ENCODE measurements around the gene SDSL. TPM values are rescaled to one million over a fixed set of nuclear protein-coding genes. Genes with fewer than 3 reads are reported as not detected.

The SDSL gene
- total RNA-seq, 2 experiments from 2014 or later: not detected

DNA sequence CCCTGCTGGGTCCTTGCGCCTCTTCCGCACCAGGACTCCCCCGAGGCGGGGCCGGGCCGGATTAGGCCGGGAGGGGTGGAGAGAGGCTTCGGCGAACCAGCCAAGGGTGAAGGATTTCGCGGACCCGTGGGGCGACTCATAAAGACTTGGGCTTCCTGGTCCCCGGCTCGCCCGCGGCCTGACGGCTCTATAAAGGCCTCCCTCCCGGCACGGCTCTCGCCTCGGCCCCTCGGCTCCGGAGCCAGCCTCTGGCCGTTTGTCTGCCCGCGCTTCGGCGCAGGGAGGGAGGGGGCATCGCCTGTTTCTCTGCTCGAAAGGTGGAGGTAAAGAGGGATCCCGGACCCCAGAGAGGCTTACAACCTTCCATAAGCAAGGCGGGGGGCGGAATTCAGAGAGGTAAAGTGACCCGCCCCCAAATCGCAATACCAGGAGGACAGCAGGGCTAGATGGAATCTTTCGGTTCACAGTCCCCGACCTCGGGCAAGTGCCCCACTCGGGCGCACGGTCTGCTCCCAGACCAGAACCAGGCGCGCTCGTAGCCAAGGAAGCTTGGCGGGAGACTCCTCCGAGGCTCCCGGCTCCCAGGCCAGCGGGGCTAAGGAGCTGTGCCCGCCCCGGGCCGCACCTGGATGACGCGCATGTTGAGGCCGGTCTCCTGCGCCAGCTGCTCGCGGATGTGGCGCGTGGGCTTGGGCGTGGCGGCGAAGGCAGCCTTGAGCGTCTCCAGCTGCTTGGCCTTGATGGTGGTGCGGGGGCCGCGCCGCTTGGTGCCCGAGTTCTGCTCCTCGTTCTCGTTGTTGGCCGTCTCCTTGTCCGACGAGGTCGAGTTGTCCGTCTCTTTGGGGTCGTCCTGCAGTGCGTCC, 45.6 kb downstream of the SDSL start:
- no peak for DNase-seq (ENCODE audit: low spot score)
- H3K4me1 ChIP-seq (ENCODE audit: insufficient read depth, low read length, poor library complexity, severe bottlenecking): no peaks in the 10 kb centered on the region
- ChIA-PET POLR2A (no interaction called here), CTCF (ENCODE audit: unreplicated experiment) (no interaction called here)
- no peak overlapping the region for H3K4me3 ChIP-seq (ENCODE audit: low read depth, low read length, poor library complexity, severe bottlenecking)
- H3K9me2 ChIP-seq (ENCODE audit: insufficient read depth, low read length): no peaks in the 10 kb centered on the region
- H3K9me3 ChIP-seq (ENCODE audit: low read length): no peaks in the 10 kb centered on the region
- H3K4me2 ChIP-seq (ENCODE audit: low read length): no peak overlapping the region
- no TSS peak for BruUV-seq (replicated peaks)
- TF ChIP-seq, protein P1, sequence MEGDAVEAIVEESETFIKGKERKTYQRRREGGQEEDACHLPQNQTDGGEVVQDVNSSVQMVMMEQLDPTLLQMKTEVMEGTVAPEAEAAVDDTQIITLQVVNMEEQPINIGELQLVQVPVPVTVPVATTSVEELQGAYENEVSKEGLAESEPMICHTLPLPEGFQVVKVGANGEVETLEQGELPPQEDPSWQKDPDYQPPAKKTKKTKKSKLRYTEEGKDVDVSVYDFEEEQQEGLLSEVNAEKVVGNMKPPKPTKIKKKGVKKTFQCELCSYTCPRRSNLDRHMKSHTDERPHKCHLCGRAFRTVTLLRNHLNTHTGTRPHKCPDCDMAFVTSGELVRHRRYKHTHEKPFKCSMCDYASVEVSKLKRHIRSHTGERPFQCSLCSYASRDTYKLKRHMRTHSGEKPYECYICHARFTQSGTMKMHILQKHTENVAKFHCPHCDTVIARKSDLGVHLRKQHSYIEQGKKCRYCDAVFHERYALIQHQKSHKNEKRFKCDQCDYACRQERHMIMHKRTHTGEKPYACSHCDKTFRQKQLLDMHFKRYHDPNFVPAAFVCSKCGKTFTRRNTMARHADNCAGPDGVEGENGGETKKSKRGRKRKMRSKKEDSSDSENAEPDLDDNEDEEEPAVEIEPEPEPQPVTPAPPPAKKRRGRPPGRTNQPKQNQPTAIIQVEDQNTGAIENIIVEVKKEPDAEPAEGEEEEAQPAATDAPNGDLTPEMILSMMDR (conservative IDR thresholded peaks at IDR 0.05; ENCODE audit: low read length): no peak
- TF ChIP-seq EZH2phosphoT487 (IDR thresholded peaks at IDR 0.05; ENCODE audit: borderline replicate concordance, low read depth, low read length): no peak
- no peaks in the 10 kb centered on the region for H3K79me2 ChIP-seq (ENCODE audit: insufficient read depth, low read depth, low read length)
- intact Hi-C loops (cut with micrococcal nuclease; ENCODE audit: unreplicated experiment): no loop called here
- H3K36me3 ChIP-seq (ENCODE audit: insufficient read depth, low read length): no peaks in the 10 kb centered on the region
- H2AFZ ChIP-seq (ENCODE audit: low read length): no peak overlapping the region
- H3K27ac ChIP-seq (ENCODE audit: low read depth, low read length, poor library complexity, severe bottlenecking): no peak overlapping the region
- no peaks in the 10 kb centered on the region for H4K20me1 ChIP-seq (ENCODE audit: insufficient read depth, low read length)

DNA sequence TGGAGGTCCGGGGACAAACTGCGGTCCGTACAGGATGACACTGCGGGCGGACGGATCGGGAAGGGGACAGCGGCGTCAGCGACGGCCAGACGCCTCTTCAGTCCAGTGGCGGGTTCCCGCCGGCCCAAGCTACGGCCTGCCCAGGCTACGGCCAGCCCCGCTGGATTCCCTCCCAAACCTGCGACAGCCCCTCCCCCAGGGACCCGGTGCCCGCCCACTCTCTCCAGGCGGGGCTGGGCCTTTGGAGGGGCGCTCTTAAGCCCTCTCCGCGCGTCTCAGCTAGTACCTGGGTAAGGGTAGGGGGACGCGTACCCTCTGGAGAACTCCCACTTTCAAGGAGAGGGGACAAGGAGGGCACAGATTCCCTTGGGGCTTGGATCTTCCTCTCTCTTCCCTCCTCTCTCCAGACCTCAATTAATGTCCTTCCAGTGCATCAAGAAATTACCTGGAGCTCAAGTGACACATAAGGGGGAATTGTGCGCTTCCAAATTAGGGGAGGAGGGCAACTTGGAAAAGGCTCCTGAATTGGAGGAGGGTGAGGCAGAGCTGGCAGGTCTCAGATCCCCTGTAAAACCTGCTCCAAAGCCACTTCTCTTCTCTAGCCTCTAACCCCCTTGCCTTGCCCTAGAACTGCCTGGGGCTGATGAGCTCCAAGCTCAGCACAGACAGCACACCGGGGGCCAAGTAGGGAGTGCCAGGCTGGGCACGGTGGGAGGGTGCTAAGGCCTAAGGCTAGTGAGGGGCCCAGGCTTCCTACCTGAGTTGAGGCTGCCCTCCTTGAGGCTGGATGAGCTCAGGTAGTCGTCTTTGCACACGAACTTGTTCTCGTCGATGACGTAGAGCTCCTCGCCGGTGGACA, 46.4 kb downstream of the SDSL start:
- Histone ChIP-seq H3K9me2 (ENCODE audit: insufficient read depth, low read length) (no peaks in the 10 kb centered on the region), H3K79me2 (ENCODE audit: insufficient read depth, low read depth, low read length) (no peaks in the 10 kb centered on the region), H3K4me3 (ENCODE audit: low read depth, low read length, poor library complexity, severe bottlenecking) (no peak overlapping the region), H3K27ac (ENCODE audit: low read depth, low read length, poor library complexity, severe bottlenecking) (no peak overlapping the region), H3K36me3 (ENCODE audit: insufficient read depth, low read length) (no peaks in the 10 kb centered on the region), H2AFZ (ENCODE audit: low read length) (no peak overlapping the region), H3K4me1 (ENCODE audit: insufficient read depth, low read length, poor library complexity, severe bottlenecking) (no peaks in the 10 kb centered on the region), H3K9me3 (ENCODE audit: low read length) (no peaks in the 10 kb centered on the region), H3K4me2 (ENCODE audit: low read length) (no peak overlapping the region), H4K20me1 (ENCODE audit: insufficient read depth, low read length) (no peaks in the 10 kb centered on the region)
- CTCF ChIA-PET (ENCODE audit: unreplicated experiment): no interaction called here
- no peak for TF ChIP-seq EZH2phosphoT487 (IDR thresholded peaks at IDR 0.05; ENCODE audit: borderline replicate concordance, low read depth, low read length)
- DNase-seq (ENCODE audit: low spot score): no peak
- no TSS peak for BruUV-seq (replicated peaks)
- intact Hi-C loops (cut with micrococcal nuclease; ENCODE audit: unreplicated experiment): no loop called here
- POLR2A ChIA-PET: no interaction called here

DNA sequence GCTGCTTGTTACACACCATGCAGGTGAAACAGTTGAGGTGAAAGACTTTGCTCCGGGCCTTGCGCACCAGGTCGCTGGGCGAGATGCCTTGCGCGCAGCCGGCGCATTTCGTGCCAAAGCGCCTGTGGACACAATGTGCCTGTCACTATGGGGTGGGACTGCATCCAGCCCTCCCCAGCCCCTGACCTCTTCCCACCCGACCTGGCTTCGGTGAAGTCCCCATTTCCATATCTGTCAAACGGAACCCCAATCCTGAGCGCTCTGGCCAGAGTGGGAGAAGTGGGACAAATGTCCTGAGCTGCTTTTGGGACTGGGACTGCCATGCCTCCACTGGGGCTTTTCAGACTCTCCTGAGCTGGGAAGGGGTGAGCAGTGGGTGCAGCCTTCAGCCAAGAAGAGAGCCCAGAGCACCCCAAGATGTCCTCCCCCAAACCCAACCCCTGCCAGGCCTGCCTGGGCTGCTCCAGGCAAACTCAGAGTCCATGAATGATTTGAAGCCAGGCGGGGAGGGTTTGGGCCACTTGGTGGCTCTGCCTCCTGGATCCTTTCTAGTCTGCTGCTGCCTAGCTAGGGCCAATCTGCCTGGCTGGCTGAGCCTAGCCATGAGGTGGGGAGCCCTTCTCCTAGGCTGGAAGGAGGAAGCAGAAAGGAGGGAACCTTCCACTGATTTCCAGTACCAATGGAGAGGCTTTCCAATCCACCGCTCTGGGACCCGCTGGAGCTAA, 47.2 kb downstream of the SDSL start:
- Histone ChIP-seq H3K27ac (ENCODE audit: low read depth, low read length, poor library complexity, severe bottlenecking) (no peak overlapping the region), H3K4me1 (ENCODE audit: insufficient read depth, low read length, poor library complexity, severe bottlenecking) (no peaks in the 10 kb centered on the region), H2AFZ (ENCODE audit: low read length) (no peak overlapping the region), H4K20me1 (ENCODE audit: insufficient read depth, low read length) (no peaks in the 10 kb centered on the region), H3K9me3 (ENCODE audit: low read length) (no peaks in the 10 kb centered on the region), H3K4me2 (ENCODE audit: low read length) (no peak overlapping the region), H3K9me2 (ENCODE audit: insufficient read depth, low read length) (no peaks in the 10 kb centered on the region), H3K36me3 (ENCODE audit: insufficient read depth, low read length) (no peaks in the 10 kb centered on the region), H3K79me2 (ENCODE audit: insufficient read depth, low read depth, low read length) (no peaks in the 10 kb centered on the region), H3K4me3 (ENCODE audit: low read depth, low read length, poor library complexity, severe bottlenecking) (no peak overlapping the region)
- ChIA-PET POLR2A (no interaction called here), CTCF (ENCODE audit: unreplicated experiment) (interaction anchor here (0.6 kb wide), 1 partner anchor 399 kb away, joined by 9 read pairs; no protein-coding TSS in a partner anchor)
- DNase-seq (ENCODE audit: low spot score): no peak
- BruUV-seq (replicated peaks): no TSS peak
- intact Hi-C loops (cut with micrococcal nuclease; ENCODE audit: unreplicated experiment): no loop called here
- TF ChIP-seq, protein P1 (conservative IDR thresholded peaks at IDR 0.05; ENCODE audit: low read length): no peak
- no peak for TF ChIP-seq EZH2phosphoT487 (IDR thresholded peaks at IDR 0.05; ENCODE audit: borderline replicate concordance, low read depth, low read length)
